ENCODE results near the gene DOLK. TPM values are rescaled to one million over a fixed set of nuclear protein-coding genes. Genes with fewer than 3 reads are reported as not detected.

Gene DOLK
- polyA plus RNA-seq, 1 donor (not counting 4 experiments of a cell fraction or from before 2014, with no cell fraction given) = 21.8 TPM

GRCh38 chr9:128992995-128993394, 45.6 kb upstream of the DOLK start:
- H3K36me3 ChIP-seq (ENCODE audit: control insufficient read depth in 2 of 2, extremely low read depth in 1 of 2, insufficient read depth in 2 of 2, low read length in 2 of 2) = peaks cover 37 to 45% of the 10 kb centered on the region in 2 experiments
- no peaks in the 10 kb centered on the region for H3K9me1 ChIP-seq (ENCODE audit: control insufficient read depth, extremely low read depth, insufficient read depth, low read length)
- dilution Hi-C loops (cut with MboI; ENCODE audit: extremely low pct_ligation_motif_present, low sequenced_read_pairs) = no loop called here
- no peak overlapping the region for H3K4me3 ChIP-seq (ENCODE audit: control insufficient read depth in 2 of 3, extremely low read depth in 1 of 3, insufficient read depth in 2 of 3, low read depth in 1 of 3, low read length in 3 of 3)
- DNase-seq (ENCODE audit: low read depth, low spot score) (no peak), FAIRE-seq (peak; percentile 79)
- no peaks in the 10 kb centered on the region for H3K79me2 ChIP-seq (ENCODE audit: control insufficient read depth, insufficient read depth, low read length)
- H2AFZ ChIP-seq (ENCODE audit: control insufficient read depth, low read length) = no peak overlapping the region
- peak; percentile 62 to 78 (median 66) for TF ChIP-seq CTCF (optimal IDR thresholded peaks at IDR 0.05 in 1 of 3, IDR thresholded peaks at IDR 0.05 in 1 of 3, conservative IDR thresholded peaks at IDR 0.05 in 1 of 3; ENCODE audit: extremely low read depth in 1 of 3, insufficient read depth in 2 of 3, low read length in 3 of 3)
- TF ChIP-seq EZH2 (IDR thresholded peaks at IDR 0.05; ENCODE audit: low read length) = no peak
- no peak overlapping the region for H3K27ac ChIP-seq (ENCODE audit: control insufficient read depth, insufficient read depth, low read length)
- no peaks in the 10 kb centered on the region for H3K27me3 ChIP-seq (ENCODE audit: control insufficient read depth, extremely low read depth, insufficient read depth, low read length)
- no peaks in the 10 kb centered on the region for H3K9me3 ChIP-seq (ENCODE audit: control insufficient read depth, low read depth, low read length)
- H3K9ac ChIP-seq (ENCODE audit: control insufficient read depth, extremely low read depth, insufficient read depth, low read length) = no peak overlapping the region
- peaks cover 2% of the 10 kb centered on the region for H3K4me1 ChIP-seq (ENCODE audit: control insufficient read depth, extremely low read depth, insufficient read depth, low read length)
- no peak overlapping the region for H3K4me2 ChIP-seq (ENCODE audit: control insufficient read depth, extremely low read depth, insufficient read depth, low read depth, low read length)
- H4K20me1 ChIP-seq (ENCODE audit: control insufficient read depth, extremely low read depth, insufficient read depth, low read length) = no peaks in the 10 kb centered on the region

GRCh38 chr9:128987805-128988204, 40.4 kb upstream of the DOLK start:
- H2AFZ ChIP-seq (ENCODE audit: control insufficient read depth, low read length) = no peak overlapping the region
- no peaks in the 10 kb centered on the region for H3K9me3 ChIP-seq (ENCODE audit: control insufficient read depth, low read depth, low read length)
- H3K27ac ChIP-seq (ENCODE audit: control insufficient read depth, insufficient read depth, low read length) = peak overlapping the region; percentile 68
- dilution Hi-C loops (cut with MboI; ENCODE audit: extremely low pct_ligation_motif_present, low sequenced_read_pairs) = no loop called here
- peaks cover 24% of the 10 kb centered on the region in 2 experiments for H3K36me3 ChIP-seq (ENCODE audit: control insufficient read depth in 2 of 2, extremely low read depth in 1 of 2, insufficient read depth in 2 of 2, low read length in 2 of 2)
- H3K9ac ChIP-seq (ENCODE audit: control insufficient read depth, extremely low read depth, insufficient read depth, low read length) = peak overlapping the region; percentile 19
- H3K4me2 ChIP-seq (ENCODE audit: control insufficient read depth, extremely low read depth, insufficient read depth, low read depth, low read length) = peak overlapping the region; percentile 50
- no peaks in the 10 kb centered on the region for H3K9me1 ChIP-seq (ENCODE audit: control insufficient read depth, extremely low read depth, insufficient read depth, low read length)
- H3K27me3 ChIP-seq (ENCODE audit: control insufficient read depth, extremely low read depth, insufficient read depth, low read length) = no peaks in the 10 kb centered on the region
- H3K4me3 ChIP-seq (ENCODE audit: control insufficient read depth in 2 of 3, extremely low read depth in 1 of 3, insufficient read depth in 2 of 3, low read depth in 1 of 3, low read length in 3 of 3) = no peak overlapping the region
- FAIRE-seq (peak; percentile 90), DNase-seq (ENCODE audit: low read depth, low spot score) (peak; percentile 19)
- H3K79me2 ChIP-seq (ENCODE audit: control insufficient read depth, insufficient read depth, low read length) = no peaks in the 10 kb centered on the region
- TF ChIP-seq EZH2 (IDR thresholded peaks at IDR 0.05; ENCODE audit: low read length) = no peak
- TF ChIP-seq CTCF (optimal IDR thresholded peaks at IDR 0.05 in 1 of 3, IDR thresholded peaks at IDR 0.05 in 1 of 3, conservative IDR thresholded peaks at IDR 0.05 in 1 of 3; ENCODE audit: extremely low read depth in 1 of 3, insufficient read depth in 2 of 3, low read length in 3 of 3) = peak in 1 of 3 experiments; percentile 13
- peaks cover 17% of the 10 kb centered on the region for H3K4me1 ChIP-seq (ENCODE audit: control insufficient read depth, extremely low read depth, insufficient read depth, low read length)
- no peaks in the 10 kb centered on the region for H4K20me1 ChIP-seq (ENCODE audit: control insufficient read depth, extremely low read depth, insufficient read depth, low read length)

All from keratinocyte (primary cell).